HG02588 (cell line): ENCODE results near the gene ADAT1.
"Not testable (repeated sequence)": the region's sequence is repeated elsewhere in the genome, so short reads cannot be mapped to it uniquely, and the experiment has no call there.

ENCODE experiments used
- ATAC-seq: cut with Tn5 transposase; IDR thresholded peaks from one replicate; pipeline ENCODE4 v1.9.1; 2021; ENCODE audit warnings: mild to moderate bottlenecking, moderate library complexity; ENCODE audit not compliant: unreplicated experiment

Gene ADAT1

GRCh38 chr16:75621170-75621477 is 2.0 kb downstream of the ADAT1 start:
- ATAC-seq = no peak

- ATAC-seq = no peak
Observed at GRCh38 chr16:75620326-75621169, 2.5 kb downstream of the ADAT1 start.

GRCh38 chr16:75618780-75619179 is 4.3 kb downstream of the ADAT1 start:
- ATAC-seq = no peak

GRCh38 chr16:75617121-75617520 is 6.0 kb downstream of the ADAT1 start:
- no peak for ATAC-seq

- no peak for ATAC-seq
Observed at GRCh38 chr16:75616521-75617010, 6.5 kb downstream of the ADAT1 start.

- ATAC-seq = no peak
Observed at GRCh38 chr16:75615619-75616018, 7.5 kb downstream of the ADAT1 start.

GRCh38 chr16:75614066-75614897 is 8.8 kb downstream of the ADAT1 start:
- no peak for ATAC-seq

- no peak for ATAC-seq
Observed at GRCh38 chr16:75606507-75606906, 16.6 kb downstream of the ADAT1 start.

GRCh38 chr16:75603241-75603640 is 19.8 kb downstream of the ADAT1 start:
- no peak for ATAC-seq

- no peak for ATAC-seq
Observed at GRCh38 chr16:75599452-75600277, 23.4 kb downstream of the ADAT1 start.

- ATAC-seq = no peak
Observed at GRCh38 chr16:75593825-75594820, 29.0 kb downstream of the ADAT1 start.

GRCh38 chr16:75593308-75593707 is 29.8 kb downstream of the ADAT1 start:
- ATAC-seq = no peak

- not testable (repeated sequence) for ATAC-seq
Observed at GRCh38 chr16:75591927-75592326, 31.2 kb downstream of the ADAT1 start.

- ATAC-seq = no peak
Observed at GRCh38 chr16:75590920-75591843, 31.9 kb downstream of the ADAT1 start.

- ATAC-seq = no peak
Observed at GRCh38 chr16:75589306-75589705, 33.8 kb downstream of the ADAT1 start.

GRCh38 chr16:75588716-75589115 is 34.4 kb downstream of the ADAT1 start:
- no peak for ATAC-seq

- peak; percentile 67 for ATAC-seq
Observed at GRCh38 chr16:75584108-75584507, 39.0 kb downstream of the ADAT1 start.

GRCh38 chr16:75579281-75579834 is 43.7 kb downstream of the ADAT1 start:
- ATAC-seq = no peak

GRCh38 chr16:75578725-75579124 is 44.4 kb downstream of the ADAT1 start:
- no peak for ATAC-seq
